Measurements from ENCODE around the gene SLFN13.

The SLFN13 gene, protein sequence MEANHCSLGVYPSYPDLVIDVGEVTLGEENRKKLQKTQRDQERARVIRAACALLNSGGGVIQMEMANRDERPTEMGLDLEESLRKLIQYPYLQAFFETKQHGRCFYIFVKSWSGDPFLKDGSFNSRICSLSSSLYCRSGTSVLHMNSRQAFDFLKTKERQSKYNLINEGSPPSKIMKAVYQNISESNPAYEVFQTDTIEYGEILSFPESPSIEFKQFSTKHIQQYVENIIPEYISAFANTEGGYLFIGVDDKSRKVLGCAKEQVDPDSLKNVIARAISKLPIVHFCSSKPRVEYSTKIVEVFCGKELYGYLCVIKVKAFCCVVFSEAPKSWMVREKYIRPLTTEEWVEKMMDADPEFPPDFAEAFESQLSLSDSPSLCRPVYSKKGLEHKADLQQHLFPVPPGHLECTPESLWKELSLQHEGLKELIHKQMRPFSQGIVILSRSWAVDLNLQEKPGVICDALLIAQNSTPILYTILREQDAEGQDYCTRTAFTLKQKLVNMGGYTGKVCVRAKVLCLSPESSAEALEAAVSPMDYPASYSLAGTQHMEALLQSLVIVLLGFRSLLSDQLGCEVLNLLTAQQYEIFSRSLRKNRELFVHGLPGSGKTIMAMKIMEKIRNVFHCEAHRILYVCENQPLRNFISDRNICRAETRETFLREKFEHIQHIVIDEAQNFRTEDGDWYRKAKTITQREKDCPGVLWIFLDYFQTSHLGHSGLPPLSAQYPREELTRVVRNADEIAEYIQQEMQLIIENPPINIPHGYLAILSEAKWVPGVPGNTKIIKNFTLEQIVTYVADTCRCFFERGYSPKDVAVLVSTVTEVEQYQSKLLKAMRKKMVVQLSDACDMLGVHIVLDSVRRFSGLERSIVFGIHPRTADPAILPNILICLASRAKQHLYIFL

DNA sequence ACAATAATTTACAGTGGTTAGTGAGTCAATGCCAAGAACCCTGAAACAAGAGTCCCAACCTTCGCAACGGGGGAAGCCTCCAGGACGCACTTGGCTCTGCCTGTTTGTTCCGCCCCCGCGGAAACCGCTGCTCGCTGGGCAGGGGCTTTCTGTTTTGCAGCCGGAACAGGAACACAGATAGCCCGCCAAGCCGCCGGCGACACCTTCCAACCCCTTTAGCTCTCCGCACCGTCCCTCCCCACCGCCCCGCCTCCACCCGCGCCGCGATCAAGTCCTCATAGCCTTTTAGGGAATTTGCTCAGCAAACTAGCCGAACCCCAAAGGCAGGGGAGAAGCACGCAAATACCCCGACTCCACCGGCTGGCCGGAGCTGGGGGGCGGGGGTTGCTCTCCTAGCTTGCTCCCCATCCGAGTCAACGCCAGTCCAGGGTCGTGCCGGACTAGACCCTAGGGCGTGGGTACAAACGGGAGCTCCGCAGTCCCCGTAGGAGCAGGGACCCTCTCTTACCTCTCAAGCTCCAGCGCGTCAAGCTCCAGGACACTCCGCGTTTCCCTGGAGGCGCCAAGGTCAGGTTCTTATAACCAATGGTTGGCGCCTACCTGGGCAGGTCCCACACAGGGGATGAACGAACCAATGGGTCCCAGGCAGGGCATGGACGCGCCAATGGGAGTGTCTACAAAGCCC is at the start of gene SLFN13:
TSS of gene SLFN13 (minus strand) at position 553 of the 685 bp plus-strand sequence. CDS start 3,086 bp downstream, outside the sequence.
- Histone ChIP-seq H3K27ac (ENCODE audit: extremely low read depth, low read depth, low read length) (peak within 1 kb of the TSS; percentile 38; the same call in 1 of the 2 replicates), H3K9me3 (ENCODE audit: control insufficient read depth, insufficient read depth, low read depth, low read length) (no peaks in the 10 kb centered on the region), H3K4me1 (ENCODE audit: control insufficient read depth, insufficient read depth, low read length) (no peaks in the 10 kb centered on the region), H3K36me3 (ENCODE audit: control insufficient read depth in 2 of 2, insufficient read depth in 1 of 2, low read length in 2 of 2) (no peaks in the 10 kb centered on the region), H3K4me3 (ENCODE audit: low read depth, low read length) (peak within 1 kb of the TSS; percentile 54)
- CTCF ChIA-PET, result interaction anchor here (0.6 to 1.8 kb wide), 3 partner anchors 16 to 815 kb away, joined by 3 to 4 read pairs (median 4); no protein-coding TSS in a partner anchor
- TF ChIP-seq ZNF37A (tag by site-specific recombination; IDR thresholded peaks at IDR 0.05), result no peak
- TF ChIP-seq ZBTB48 (tag by site-specific recombination; IDR thresholded peaks at IDR 0.05), result peak; percentile 58; the same call in 1 of the 2 replicates
- TF ChIP-seq, protein P1, sequence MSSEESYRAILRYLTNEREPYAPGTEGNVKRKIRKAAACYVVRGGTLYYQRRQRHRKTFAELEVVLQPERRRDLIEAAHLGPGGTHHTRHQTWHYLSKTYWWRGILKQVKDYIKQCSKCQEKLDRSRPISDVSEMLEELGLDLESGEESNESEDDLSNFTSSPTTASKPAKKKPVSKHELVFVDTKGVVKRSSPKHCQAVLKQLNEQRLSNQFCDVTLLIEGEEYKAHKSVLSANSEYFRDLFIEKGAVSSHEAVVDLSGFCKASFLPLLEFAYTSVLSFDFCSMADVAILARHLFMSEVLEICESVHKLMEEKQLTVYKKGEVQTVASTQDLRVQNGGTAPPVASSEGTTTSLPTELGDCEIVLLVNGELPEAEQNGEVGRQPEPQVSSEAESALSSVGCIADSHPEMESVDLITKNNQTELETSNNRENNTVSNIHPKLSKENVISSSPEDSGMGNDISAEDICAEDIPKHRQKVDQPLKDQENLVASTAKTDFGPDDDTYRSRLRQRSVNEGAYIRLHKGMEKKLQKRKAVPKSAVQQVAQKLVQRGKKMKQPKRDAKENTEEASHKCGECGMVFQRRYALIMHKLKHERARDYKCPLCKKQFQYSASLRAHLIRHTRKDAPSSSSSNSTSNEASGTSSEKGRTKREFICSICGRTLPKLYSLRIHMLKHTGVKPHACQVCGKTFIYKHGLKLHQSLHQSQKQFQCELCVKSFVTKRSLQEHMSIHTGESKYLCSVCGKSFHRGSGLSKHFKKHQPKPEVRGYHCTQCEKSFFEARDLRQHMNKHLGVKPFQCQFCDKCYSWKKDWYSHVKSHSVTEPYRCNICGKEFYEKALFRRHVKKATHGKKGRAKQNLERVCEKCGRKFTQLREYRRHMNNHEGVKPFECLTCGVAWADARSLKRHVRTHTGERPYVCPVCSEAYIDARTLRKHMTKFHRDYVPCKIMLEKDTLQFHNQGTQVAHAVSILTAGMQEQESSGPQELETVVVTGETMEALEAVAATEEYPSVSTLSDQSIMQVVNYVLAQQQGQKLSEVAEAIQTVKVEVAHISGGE (tag by site-specific recombination; conservative IDR thresholded peaks at IDR 0.05; ENCODE audit: low read depth), result peak; percentile 76
- peak; percentile 64; the same call in 1 of the 2 replicates for TF ChIP-seq ZNF335 (tag by site-specific recombination; conservative IDR thresholded peaks at IDR 0.05)
- TF ChIP-seq REPIN1 (tag by site-specific recombination; IDR thresholded peaks at IDR 0.05; ENCODE audit: low read depth), result no peak
- TF ChIP-seq, protein P2, sequence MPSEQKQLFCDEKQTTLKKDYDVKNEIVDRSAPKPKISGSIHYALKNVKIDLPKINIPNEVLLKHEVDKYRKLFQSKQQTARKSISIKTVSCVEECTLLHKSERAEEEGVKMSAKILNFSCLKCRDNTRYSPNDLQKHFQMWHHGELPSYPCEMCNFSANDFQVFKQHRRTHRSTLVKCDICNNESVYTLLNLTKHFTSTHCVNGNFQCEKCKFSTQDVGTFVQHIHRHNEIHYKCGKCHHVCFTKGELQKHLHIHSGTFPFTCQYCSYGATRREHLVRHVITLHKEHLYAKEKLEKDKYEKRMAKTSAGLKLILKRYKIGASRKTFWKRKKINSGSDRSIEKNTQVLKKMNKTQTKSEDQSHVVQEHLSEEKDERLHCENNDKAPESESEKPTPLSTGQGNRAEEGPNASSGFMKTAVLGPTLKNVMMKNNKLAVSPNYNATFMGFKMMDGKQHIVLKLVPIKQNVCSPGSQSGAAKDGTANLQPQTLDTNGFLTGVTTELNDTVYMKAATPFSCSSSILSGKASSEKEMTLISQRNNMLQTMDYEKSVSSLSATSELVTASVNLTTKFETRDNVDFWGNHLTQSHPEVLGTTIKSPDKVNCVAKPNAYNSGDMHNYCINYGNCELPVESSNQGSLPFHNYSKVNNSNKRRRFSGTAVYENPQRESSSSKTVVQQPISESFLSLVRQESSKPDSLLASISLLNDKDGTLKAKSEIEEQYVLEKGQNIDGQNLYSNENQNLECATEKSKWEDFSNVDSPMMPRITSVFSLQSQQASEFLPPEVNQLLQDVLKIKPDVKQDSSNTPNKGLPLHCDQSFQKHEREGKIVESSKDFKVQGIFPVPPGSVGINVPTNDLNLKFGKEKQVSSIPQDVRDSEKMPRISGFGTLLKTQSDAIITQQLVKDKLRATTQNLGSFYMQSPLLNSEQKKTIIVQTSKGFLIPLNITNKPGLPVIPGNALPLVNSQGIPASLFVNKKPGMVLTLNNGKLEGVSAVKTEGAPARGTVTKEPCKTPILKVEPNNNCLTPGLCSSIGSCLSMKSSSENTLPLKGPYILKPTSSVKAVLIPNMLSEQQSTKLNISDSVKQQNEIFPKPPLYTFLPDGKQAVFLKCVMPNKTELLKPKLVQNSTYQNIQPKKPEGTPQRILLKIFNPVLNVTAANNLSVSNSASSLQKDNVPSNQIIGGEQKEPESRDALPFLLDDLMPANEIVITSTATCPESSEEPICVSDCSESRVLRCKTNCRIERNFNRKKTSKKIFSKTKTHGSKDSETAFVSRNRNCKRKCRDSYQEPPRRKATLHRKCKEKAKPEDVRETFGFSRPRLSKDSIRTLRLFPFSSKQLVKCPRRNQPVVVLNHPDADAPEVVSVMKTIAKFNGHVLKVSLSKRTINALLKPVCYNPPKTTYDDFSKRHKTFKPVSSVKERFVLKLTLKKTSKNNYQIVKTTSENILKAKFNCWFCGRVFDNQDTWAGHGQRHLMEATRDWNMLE (tag by site-specific recombination; conservative IDR thresholded peaks at IDR 0.05; ENCODE audit: low read depth), result peak; percentile 39; the same call in 1 of the 2 replicates
- peak; percentile 67; the same call in 1 of the 2 replicates for TF ChIP-seq ZBTB17 (tag by site-specific recombination; IDR thresholded peaks at IDR 0.05)
- peak; percentile 40 for TF ChIP-seq SP2 (tag by site-specific recombination; IDR thresholded peaks at IDR 0.05)
- TF ChIP-seq, protein P3, sequence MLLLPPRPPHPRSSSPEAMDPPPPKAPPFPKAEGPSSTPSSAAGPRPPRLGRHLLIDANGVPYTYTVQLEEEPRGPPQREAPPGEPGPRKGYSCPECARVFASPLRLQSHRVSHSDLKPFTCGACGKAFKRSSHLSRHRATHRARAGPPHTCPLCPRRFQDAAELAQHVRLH (tag by site-specific recombination; IDR thresholded peaks at IDR 0.05), result no peak
- TF ChIP-seq ZFHX2 (tag by site-specific recombination; conservative IDR thresholded peaks at IDR 0.05), result peak; percentile 49
- TF ChIP-seq, protein P4, sequence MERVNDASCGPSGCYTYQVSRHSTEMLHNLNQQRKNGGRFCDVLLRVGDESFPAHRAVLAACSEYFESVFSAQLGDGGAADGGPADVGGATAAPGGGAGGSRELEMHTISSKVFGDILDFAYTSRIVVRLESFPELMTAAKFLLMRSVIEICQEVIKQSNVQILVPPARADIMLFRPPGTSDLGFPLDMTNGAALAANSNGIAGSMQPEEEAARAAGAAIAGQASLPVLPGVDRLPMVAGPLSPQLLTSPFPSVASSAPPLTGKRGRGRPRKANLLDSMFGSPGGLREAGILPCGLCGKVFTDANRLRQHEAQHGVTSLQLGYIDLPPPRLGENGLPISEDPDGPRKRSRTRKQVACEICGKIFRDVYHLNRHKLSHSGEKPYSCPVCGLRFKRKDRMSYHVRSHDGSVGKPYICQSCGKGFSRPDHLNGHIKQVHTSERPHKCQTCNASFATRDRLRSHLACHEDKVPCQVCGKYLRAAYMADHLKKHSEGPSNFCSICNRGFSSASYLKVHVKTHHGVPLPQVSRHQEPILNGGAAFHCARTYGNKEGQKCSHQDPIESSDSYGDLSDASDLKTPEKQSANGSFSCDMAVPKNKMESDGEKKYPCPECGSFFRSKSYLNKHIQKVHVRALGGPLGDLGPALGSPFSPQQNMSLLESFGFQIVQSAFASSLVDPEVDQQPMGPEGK (tag by site-specific recombination; IDR thresholded peaks at IDR 0.05), result peak; percentile 30; the same call in 1 of the 2 replicates
- peak; percentile 54; the same call in 1 of the 2 replicates for TF ChIP-seq ZNF600 (tag by site-specific recombination; IDR thresholded peaks at IDR 0.05)
- POLR2A ChIA-PET, result interaction anchor here (0.6 to 2.6 kb wide), 6 partner anchors 9 to 115 kb away, joined by 4 to 23 read pairs (median 5); partner anchors contain the start of genes SLFN11 and SLFN12

Measured in HEK293 (cell line).